GM18951 (cell line): ENCODE results near the gene PRTG.
"Not testable (repeated sequence)": the region's sequence is repeated elsewhere in the genome, so short reads cannot be mapped to it uniquely, and the experiment has no call there.

ENCODE experiments used
- POLR2A ChIP-seq: IDR thresholded peaks from 4 replicates; pipeline ENCODE4 v1.6.1; 2011; ENCODE audit warnings: mild to moderate bottlenecking; ENCODE audit not compliant: insufficient read length, insufficient read depth; ENCODE audit errors: extremely low read depth
- in situ Hi-C: fragments of 300-500 bp; cut with MboI; formaldehyde crosslinking; loops from one replicate; pipeline ENCODE4 v1.12.0; 2022; ENCODE audit warnings: low sequenced_read_pairs, mixed read lengths, inconsistent platforms; ENCODE audit not compliant: unreplicated experiment

Gene PRTG

DNA sequence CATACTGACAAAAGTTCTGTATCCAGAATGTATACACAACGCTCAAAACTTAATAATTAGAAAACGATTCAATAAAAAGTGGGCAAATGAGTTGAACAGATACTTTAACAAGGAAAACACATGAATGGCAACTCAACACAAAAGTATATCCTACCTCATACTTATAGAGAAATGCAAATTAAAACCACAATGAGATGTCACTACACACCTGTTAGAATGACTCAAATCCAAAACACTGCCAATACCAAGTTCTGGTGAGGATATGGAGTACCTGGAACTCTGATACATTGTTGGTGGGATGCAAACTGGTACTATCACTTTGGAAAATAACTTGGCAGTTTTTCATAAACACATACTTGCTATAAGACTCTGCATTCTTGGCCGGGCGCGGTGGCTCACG lies 42.1 kb downstream of the PRTG start:
- in situ Hi-C loops = no loop called here
- no peak for TF ChIP-seq POLR2A

DNA sequence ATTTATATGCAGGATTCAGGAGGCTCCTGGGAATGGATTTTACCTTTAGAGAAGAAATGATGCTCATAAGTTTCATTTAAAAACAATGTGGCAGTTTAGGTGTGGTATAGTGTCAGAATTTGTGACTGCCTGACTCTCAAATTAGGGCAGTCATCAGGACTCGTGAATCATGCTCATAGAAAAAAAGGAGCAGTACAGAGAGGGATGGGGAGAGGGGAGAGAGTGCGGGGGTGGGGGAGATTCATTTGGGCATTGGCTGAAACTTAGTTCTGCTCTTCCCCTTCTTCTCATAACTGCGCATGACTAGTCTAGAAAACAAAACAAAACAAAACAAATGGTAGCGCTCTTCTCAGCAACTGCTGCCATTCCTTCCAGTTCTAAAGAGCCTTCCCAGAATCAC lies 44.3 kb downstream of the PRTG start:
- TF ChIP-seq POLR2A = no peak
- in situ Hi-C loops = no loop called here

DNA sequence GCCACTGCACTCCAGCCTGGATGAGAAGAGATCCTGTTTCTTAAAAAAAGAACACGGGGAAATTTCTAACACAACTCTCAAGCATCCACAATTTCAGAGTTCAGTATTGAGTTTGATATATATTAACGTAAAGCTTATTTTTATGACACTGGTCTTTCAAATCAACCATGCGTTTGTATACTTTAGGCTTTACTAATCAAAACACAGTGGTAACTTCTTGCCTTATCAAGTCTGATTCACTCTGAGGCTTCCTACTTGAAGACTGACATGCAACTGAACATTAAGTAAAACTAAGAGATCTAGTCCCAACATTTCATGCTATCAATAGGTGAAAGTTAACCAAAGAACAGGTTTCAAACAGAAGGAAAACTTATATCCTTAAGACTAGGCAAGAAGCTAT lies 46.7 kb downstream of the PRTG start:
- in situ Hi-C loops = no loop called here
- TF ChIP-seq POLR2A = no peak

DNA sequence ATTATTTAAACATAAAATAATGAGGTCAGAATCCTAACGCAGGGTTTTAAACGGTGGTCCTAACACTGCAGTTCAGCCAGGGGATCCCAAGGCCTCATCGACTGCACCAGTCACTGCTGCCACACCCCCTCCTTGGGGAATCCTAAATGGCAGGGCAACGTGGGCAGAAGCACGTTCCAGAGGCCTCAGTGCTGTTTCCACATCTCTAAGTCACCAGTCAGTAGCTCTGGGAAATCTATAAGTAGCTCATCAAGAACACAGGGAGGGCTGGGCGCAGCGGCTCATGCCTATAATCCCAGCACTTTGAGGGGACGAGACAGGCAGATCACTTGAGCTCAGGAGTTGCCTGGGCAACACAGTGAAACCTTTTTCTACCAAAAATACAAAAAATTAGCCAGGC lies 47.5 kb downstream of the PRTG start:
- no peak for TF ChIP-seq POLR2A
- in situ Hi-C loops = no loop called here

DNA sequence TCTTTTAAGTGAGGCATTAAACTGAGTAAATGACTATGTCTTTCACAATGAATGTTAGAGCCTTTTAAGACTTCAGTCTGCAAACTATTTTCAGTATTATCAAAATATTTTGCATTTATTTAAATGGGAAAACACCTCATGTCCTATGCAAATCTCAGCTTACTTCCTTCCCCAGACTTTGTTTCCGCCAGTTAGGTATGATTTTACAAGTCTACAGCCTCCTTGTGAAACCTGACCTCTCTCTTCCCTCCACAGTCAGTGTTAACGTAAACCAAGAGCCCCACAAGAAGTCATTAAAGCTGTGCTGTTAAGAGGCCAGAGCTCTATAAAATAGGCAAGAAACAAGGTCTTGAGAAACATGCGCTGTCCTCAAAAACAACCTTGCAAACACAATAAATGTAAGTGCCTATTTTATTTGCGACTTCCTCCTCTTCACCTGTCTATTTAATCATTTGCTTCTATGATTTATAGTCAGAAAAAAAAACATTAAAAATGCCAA lies 48.3 kb downstream of the PRTG start:
- in situ Hi-C loops = no loop called here
- no peak for TF ChIP-seq POLR2A

DNA sequence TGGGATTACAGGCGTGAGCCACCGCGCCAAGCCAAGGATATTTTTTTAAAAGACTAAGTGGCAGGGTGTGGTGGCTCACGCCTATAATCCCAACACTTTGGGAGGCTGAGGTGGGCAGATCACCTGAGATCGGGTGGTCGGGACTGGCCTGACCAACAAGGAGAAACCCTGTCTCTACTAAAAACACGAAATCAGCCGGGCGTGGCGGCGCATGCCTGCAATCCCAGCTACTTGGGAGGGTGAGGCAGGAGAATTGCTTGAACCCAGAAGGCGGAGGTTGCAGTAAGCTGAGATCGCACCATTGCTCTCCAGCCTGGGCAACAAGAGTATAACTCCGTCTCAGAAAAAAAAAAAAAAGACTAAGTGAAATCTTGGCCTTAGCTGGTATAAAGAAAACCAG lies 49.8 kb downstream of the PRTG start:
- in situ Hi-C loops = not testable (repeated sequence)

DNA sequence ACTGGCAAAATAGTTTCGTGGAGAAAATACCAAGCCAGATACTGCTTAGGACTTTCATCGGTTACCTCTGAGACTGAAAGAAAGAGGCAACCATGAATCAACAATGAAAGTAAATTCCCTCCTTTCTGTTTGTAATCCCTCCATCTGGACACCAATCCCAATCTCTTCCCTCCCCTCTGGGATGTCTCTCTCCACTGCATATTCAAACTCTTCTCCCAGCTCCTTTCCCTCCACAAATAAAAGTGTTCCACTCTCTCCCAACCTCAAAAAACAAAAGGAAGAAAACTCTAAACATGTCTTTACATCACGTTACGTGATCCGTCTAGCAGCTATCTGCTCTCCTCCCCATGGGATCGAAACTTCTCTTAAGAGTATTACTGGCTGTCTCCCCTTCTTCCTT lies 55.2 kb downstream of the PRTG start:
- in situ Hi-C loops = no loop called here
- no peak for TF ChIP-seq POLR2A

DNA sequence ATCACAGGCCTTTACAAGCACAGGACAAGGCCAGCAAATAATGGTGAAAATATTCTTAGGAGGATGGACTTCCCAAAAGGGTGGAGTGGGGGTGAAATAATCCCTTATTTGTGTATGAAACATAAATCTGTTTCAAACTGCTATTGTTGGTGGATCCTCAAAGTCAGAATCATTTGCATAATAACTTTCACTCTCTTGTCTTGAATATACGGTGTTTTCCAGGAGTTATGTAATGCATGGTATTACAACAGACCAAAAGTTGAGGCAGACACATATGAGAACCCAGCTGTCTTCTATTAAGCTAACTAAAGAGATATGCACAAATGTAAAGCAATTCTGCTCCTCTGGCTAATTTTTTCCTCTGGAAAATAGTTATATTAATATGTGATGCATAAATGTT lies 57.7 kb downstream of the PRTG start:
- in situ Hi-C loops = no loop called here

DNA sequence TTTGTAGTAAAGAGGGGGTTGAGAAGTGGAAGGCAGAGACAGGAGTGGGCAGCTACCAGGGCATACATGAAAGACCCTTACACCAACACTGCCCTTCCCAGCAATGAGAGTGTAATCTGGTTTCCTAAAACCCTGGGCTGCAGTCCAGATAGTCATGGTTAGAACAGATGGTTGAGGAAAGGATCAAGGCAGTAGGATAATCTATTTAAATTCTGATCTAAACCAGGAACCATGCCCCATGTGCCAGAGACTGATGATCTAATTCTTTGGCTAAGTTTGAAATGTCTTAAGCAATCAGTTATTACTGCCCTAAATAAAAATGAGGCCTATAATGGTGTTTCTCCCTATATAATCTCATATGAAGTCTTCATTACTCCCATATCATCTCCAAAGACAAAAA lies 59.6 kb downstream of the PRTG start:
- no peak for TF ChIP-seq POLR2A

More for the DNA sequence above, 57.7 kb downstream of the PRTG start:
- no peak for TF ChIP-seq POLR2A

DNA sequence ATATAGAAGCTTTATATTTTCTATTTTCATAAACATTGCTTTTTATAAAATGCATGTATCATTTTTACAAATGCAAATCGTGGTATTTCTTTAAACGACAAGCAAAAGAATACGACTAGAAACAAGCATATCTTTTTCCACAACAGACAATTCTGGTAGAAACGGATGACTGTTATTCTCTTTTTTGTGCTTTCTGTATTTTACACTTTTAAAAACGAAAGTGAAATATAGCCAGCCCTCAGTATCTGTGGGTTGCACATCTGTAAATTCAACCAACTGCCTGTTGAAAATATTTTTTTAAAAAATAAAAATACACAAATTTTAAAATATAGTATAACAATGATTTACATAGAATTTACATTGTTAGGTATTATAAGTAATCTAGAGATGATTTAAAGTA lies 61.3 kb downstream of the PRTG start:
- no peak for TF ChIP-seq POLR2A
- in situ Hi-C loops = no loop called here

More for the DNA sequence above, 59.6 kb downstream of the PRTG start:
- in situ Hi-C loops = no loop called here

DNA sequence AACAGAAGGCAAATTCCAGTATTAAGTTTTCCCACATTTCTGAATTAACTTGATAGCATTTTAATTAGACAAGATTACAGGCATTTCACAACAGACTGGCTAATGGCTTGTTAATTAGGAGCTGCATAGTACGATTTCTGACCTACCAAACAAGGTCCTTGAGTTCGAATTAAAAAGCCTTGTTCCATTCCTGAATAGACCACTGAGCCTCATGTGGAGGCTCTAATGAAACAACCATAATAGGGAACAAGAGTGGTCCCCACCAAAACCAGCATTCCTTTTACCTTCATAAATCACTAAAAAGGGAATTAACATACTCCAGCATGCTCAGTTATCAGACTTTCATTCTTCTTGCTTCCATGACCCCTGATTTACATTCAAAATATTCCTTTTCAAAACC lies 66.4 kb downstream of the PRTG start:
- in situ Hi-C loops = no loop called here
- TF ChIP-seq POLR2A = no peak

DNA sequence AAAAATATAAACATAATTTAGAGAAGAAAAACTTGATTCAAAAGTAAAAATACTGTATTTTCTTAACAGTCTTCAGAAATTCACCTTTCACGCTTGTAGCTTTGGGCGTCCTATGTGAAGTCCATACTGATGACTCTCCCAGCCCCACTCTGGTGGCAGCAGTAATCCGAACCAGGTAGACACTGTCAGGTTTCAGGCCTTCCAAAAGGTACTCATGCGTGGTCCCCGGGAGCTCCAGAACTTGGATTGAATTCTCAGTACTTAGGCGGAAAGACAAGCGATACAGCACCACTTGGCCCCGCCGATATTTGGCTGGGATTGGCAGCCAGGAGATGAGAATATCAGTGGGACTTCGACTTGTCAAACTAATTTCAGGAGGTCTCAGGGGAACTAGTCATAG lies 69.7 kb downstream of the PRTG start:
- TF ChIP-seq POLR2A = no peak
- in situ Hi-C loops = no loop called here

DNA sequence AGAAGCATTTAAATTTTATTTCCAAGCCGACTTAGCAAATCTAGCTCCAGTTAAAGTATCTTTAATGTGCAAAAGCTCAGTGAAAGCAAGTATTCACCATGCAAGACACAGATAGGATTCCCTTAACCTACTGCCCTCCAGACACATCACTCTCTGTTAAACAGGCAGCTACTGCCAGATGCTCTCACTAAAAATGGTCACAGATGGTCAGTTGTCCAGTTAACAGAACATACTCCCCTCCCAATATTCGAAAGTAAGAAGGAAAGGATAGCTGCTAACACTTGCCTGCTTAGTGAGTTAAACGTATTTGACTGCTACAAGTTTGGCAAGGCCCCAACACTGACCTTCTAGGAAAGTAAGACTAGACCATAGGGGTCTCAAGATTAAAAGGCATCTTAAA lies 73.7 kb downstream of the PRTG start:
- TF ChIP-seq POLR2A = no peak
- in situ Hi-C loops = no loop called here

DNA sequence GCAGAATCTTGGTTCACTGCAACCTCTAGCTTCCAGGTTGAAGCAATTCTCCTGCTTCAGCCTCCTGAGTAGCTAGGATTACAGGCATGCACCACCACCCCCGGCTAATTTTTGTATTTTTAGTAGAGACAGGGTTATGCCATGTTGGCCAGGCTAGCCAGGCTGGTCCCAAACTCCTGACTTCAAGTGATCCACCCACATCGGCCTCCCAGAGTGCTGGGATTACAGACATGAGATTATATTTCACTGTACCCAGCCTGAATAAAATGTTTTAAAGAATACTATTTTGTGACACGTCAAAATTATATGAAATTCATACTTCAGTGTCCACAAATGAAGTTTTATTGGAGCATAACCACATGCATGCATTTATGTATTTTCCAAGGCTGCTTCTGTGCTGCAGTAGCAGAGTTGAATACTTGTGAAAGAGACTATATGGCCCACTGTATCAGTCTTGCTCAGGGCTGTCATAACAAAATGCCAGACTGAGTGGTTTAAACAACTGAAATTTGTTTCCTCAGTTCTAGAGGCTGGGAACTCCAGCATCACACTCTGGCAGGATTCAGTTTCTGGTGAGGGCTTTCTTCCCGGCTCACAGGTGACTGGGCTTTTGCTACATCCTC lies 77.2 kb downstream of the PRTG start:
- in situ Hi-C loops = no loop called here
- no peak for TF ChIP-seq POLR2A

DNA sequence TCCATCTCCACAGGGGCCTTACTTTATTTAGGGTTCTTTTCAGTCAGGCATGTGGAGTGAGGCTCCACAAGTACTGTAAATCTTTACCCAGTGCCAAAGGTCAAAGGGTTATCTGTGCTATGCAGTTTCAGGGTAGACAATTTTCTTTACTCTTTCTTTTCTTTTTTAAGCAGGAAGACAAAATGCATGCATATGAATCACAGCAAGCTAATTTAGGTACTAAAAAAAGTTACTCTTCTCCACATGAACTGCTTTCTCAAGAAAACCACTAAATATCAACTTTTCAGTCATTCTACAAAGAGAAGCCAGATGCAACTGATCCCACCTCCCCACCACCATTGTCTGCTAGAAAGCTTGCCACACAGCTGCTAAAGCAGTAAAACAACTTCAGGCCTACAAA lies 81.5 kb downstream of the PRTG start:
- in situ Hi-C loops = no loop called here
- no peak for TF ChIP-seq POLR2A
